ENCODE measurements around the gene DGCR6L.
"Not testable (repeated sequence)": the region's sequence is repeated elsewhere in the genome, so short reads cannot be mapped to it uniquely, and the experiment has no call there.

DGCR6L gene

DNA sequence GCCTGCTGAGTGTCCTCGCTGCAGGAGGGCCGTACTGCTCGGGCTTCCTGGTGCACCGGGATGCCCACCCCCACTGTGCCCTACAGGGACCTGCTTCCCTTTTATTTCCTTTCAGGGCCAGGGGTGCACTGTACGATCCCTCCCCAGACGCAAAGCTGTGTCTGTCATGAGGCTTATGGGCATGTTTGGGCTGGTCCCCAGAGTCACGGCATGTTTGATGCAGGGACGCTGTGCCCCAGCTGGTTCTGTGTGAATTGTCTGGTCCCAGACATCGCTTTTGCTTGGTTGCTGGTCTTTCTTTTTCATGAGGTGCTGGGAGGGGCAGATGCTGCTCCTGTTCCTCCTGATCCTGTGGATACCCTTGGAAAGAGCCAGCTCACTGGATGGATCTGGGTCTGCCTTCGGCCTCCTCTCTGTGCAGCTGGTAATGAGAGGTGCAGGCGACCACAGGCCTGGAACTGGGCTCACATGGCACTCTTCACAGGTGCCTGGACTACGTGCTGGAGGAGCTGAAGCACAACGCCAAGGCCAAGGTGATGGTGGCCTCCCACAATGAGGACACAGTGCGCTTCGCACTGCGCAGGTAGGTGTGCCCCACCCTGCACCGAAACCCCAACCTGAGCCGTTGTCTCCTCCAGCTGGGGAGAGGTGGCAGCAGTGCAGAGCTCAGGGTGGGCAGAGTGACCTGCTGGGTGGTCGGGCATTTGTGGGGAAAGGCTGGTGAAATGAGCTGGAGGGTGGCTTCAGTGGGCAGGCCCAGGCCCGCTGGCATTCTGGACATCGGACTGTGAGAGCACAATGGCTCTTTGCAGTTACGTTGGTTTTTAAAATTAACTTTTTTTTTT is 10.8 kb downstream of the DGCR6L start:
- not testable (repeated sequence) for DNase-seq (ENCODE audit: low spot score)

- DNase-seq (ENCODE audit: low spot score): not testable (repeated sequence)
These were observed 12.1 kb downstream of the DGCR6L start for GRCh38 chr22:20307448-20308447.

DNA sequence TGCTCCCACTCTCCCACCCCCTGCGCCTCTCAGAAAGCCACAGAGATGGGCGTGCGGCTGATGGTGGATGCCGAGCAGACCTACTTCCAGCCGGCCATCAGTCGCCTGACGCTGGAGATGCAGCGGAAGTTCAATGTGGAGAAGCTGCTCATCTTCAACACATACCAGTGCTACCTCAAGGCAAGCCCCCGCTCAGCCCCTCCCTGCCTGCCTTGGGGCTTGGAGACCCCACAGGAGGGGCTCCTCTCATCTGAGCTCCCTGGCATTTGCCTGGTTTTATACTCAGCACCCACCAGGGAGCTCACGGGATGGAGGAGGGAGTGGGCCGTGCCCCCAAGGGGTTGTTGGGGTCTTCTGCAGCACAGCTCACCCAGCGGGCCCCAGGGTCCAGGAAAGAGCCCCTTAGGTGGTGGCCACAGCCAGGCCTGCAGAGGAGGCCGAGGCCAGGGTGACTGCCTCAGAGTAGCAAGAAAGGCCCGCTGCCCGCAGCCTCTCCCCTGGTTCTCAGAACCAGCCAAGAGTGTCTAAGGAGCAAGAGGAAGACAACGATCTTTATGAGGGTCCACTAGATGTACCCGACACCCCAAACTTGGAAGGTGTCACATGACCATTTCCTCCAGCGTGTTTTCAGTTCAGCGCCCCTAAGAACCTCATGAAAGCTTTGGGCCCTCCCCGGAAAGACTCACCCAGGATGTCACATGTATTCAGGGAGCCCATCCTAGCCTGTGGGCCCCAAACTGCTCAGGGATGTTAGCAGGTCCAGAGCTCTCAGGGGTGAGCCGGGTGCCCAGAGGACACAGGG is 13.0 kb downstream of the DGCR6L start:
- DNase-seq (ENCODE audit: low spot score): not testable (repeated sequence)

GRCh38 chr22:20305894-20306645 is 13.8 kb downstream of the DGCR6L start:
- no peak for DNase-seq (ENCODE audit: low spot score)

- DNase-seq (ENCODE audit: low spot score): not testable (repeated sequence)
These were observed 14.5 kb downstream of the DGCR6L start for GRCh38 chr22:20305230-20305893.

DNA sequence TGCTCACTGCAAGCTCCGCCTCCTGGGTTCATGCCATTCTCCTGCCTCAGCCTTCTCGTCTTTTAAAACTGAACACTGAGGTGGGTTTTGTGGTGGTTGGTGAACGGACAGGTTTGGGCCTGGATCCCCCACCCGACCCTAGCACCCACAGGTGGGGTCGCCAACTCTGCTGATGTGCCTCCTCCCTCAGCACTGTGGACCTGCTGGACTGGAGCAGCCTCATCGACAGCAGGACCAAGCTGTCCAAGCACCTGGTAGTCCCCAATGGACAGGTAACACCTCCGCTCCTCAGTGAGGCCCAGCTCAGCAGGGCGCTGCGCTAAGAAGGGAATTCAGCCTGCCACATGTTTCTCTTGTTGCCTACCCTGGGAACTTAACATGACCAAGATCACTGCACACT is 15.2 kb downstream of the DGCR6L start:
- DNase-seq (ENCODE audit: low spot score): no peak

GRCh38 chr22:20303229-20303534 is 16.7 kb downstream of the DGCR6L start:
- not testable (repeated sequence) for DNase-seq (ENCODE audit: low spot score)

- DNase-seq (ENCODE audit: low spot score): no peak
These were observed 17.2 kb downstream of the DGCR6L start for GRCh38 chr22:20302438-20303228.

GRCh38 chr22:20299746-20300136 is 20.1 kb downstream of the DGCR6L start:
- DNase-seq (ENCODE audit: low spot score): no peak

GRCh38 chr22:20298803-20299745 is 20.8 kb downstream of the DGCR6L start:
- DNase-seq (ENCODE audit: low spot score): peak; percentile 34

DNA sequence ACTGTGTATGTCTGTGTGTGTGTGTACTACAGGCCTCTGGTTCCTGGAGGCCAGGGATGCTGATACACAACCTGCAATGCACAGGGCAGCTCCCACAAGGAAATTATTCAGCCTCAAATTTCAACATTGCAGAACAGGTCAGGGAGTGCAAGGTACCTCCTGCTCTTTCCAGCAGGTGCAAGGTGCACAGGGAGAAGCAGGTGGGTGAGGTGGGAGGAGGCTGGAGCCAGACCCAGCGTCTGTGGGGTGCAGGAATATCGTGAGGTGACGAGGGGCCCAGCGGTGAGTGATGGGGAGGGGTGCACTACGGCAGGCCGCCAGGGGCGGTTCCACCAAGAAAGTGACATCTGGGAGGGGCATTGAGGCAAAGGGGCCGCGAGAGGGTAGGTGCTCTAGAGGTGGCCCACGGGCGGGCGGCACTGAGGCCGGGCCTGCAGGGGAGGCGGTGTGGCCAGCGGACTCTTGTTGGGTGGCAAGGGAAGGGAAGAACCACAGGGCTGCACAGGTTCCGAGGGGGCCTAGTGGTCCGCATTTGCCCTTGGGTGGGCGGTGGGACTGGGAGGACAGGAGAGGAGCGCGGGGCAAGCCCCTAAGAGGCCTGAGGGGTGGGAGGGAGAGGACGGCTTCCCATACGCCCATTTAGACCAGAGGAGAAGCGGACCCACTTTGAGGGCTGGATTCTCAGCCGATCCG is 21.6 kb downstream of the DGCR6L start:
- DNase-seq (ENCODE audit: low spot score): no peak

DNA sequence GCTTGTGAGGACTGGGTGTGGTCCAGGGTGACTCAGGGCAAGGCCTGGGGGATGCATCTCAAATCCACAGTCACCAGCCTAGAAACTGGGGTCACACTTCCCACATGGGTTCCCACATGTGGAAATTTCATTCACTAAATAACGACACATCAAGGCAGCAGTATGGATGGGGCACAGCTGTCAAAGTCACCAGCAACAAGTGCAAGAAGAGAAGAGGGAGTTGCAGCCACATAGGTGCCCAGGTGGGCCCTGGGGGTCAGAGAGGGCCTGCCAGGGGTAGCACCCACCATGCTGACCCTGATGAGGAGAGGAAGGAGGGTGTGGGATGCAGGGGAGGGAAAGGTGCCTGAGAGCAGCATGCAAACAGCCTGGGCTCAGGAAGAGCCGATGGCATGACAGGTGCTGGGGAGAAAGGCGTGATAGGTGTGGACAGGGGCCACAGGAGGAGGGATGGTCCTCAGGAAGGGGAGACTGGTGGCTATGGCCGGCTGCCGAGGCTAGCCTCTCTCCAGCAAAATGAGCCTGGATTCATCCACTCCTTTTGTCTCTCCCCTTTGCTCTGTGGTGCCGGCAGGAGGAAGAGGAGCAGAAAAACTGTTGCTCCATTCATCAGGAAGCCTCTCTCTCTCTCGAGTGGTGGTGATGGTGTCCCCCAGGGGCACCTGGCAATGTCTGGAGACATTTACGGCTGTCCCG is 22.3 kb downstream of the DGCR6L start:
- no peak for DNase-seq (ENCODE audit: low spot score)

DNA sequence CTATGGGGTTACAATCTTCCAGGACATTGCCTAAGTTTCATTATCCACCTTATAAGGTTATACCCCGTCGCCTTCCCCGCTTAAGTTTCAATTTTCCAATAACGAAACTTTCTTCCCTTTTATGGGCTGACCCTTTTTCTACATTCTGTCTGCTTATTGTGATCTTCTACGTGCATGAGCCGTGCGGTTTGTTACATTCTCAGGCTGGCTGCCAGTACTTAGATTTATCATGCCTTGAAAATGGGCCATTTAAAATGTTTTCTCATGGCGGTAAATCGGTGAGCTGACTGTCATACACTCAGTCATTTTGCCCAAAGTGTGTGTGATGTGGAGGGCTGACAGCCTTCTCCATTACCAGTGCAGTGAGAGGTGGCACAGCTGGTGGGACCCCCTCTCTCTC is 23.3 kb downstream of the DGCR6L start:
- no peak for DNase-seq (ENCODE audit: low spot score)

DNA sequence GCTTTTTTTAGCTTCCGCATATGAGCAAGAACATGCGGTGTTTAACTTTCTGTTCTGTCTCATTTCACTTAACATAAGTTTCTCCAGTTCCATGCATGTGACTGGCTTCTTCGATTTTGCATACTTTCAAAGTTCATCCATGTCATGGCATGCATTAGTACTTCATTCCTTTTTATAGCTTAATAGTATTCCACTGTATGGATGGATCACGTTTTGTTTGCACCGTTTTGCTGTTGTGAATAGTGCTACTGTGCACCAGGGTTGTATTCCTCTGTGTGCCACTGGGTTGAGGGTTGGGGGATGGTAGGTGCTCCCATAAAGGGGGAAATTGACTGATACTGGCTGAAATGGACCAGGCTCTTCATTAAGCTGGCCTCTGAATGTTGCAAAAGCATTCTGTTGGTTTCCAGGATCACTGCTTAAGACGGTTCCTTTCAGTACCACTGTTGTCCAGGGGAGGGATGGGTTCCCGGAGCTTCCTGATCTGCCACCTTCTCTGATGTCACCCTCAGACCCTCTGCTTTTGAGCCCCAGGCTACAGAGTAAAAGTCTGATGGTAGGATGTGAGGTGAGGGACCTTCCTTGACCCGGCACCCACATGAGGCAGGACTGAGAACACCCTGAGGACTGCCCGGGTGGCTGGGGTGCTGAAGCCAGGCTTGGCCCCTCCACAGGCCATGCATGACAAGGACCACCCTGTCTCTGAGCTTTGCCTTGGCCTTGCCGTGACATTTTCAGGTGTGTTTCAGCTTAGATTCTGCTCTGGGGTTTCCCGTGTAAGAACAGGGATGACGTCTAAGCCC is 24.4 kb downstream of the DGCR6L start:
- no peak for DNase-seq (ENCODE audit: low spot score)

DNA sequence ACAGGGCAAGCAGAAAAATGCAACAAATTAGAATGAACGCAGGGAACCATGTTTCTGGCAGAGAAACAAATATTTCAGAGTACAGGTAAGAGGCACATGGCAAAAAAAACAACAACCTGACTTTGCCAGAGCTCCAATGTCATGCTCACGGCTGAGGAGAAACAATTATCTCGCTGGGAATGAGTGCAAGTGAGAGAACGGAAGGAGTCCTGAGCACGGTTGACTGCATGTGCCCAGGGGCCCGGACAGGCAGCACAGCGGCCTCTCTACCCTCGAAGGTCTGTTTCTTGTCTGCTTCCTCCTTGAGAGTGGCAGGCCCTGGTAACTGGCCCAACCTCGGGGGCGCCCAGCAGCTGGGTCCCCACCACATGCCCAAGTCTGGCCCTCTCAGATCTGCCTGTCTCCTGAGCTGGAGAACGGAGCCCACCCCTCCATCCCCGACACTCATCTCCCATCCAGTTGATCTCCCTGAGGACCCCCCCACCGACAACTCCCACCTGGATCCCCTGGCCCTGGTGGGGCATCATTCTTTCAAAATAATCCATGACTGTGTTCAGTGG is 27.1 kb downstream of the DGCR6L start:
- no peak for DNase-seq (ENCODE audit: low spot score)

- no peak for DNase-seq (ENCODE audit: low spot score)
These were observed 27.8 kb downstream of the DGCR6L start for GRCh38 chr22:20292108-20292507.

Data from globus pallidus (tissue), 1 donor.